Measurements from ENCODE around the gene LIG1. TPM values are rescaled to one million over a fixed set of nuclear protein-coding genes. Genes with fewer than 3 reads are reported as not detected.

The LIG1 gene
- total and polyA plus RNA-seq, 2 of the 13 experiments (the other 11 are each of a cell fraction or from before 2014, with no cell fraction given), result 20.1 to 64.4 TPM

- TF ChIP-seq, protein P1, sequence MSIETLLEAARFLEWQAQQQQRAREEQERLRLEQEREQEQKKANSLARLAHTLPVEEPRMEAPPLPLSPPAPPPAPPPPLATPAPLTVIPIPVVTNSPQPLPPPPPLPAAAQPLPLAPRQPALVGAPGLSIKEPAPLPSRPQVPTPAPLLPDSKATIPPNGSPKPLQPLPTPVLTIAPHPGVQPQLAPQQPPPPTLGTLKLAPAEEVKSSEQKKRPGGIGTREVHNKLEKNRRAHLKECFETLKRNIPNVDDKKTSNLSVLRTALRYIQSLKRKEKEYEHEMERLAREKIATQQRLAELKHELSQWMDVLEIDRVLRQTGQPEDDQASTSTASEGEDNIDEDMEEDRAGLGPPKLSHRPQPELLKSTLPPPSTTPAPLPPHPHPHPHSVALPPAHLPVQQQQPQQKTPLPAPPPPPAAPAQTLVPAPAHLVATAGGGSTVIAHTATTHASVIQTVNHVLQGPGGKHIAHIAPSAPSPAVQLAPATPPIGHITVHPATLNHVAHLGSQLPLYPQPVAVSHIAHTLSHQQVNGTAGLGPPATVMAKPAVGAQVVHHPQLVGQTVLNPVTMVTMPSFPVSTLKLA (IDR thresholded peaks at IDR 0.05), result no peak; the same call in 1 of the 2 replicates
- TF ChIP-seq HNRNPH1 (optimal IDR thresholded peaks at IDR 0.05; ENCODE audit: low read depth, low read length) (peak; percentile 42), ZNF891 (CRISPR knock-in tag; IDR thresholded peaks at IDR 0.05) (no peak), ZNF362 (CRISPR knock-in tag; IDR thresholded peaks at IDR 0.05; ENCODE audit: borderline replicate concordance) (no peak), MEF2D (CRISPR knock-in tag; IDR thresholded peaks at IDR 0.05) (no peak), JDP2 (CRISPR knock-in tag; IDR thresholded peaks at IDR 0.05; ENCODE audit: borderline replicate concordance) (no peak), U2AF1 (optimal IDR thresholded peaks at IDR 0.05; ENCODE audit: low read depth, low read length) (no peak), ZNF878 (CRISPR knock-in tag; IDR thresholded peaks at IDR 0.05) (peak; percentile 86; the same call in 1 of the 2 replicates), ZNF264 (CRISPR knock-in tag; IDR thresholded peaks at IDR 0.05) (no peak), SIX4 (CRISPR knock-in tag; IDR thresholded peaks at IDR 0.05) (no peak; the same call in 1 of the 2 replicates), ZNF30 (CRISPR knock-in tag; IDR thresholded peaks at IDR 0.05) (no peak), NFE2L1 (CRISPR knock-in tag; IDR thresholded peaks at IDR 0.05; ENCODE audit: borderline replicate concordance) (no peak), ZNF558 (CRISPR knock-in tag; IDR thresholded peaks at IDR 0.05; ENCODE audit: borderline replicate concordance) (no peak), ZNF331 (CRISPR knock-in tag; IDR thresholded peaks at IDR 0.05) (peak; percentile 61; the same call in 1 of the 2 replicates)
- TF ChIP-seq, protein P2, sequence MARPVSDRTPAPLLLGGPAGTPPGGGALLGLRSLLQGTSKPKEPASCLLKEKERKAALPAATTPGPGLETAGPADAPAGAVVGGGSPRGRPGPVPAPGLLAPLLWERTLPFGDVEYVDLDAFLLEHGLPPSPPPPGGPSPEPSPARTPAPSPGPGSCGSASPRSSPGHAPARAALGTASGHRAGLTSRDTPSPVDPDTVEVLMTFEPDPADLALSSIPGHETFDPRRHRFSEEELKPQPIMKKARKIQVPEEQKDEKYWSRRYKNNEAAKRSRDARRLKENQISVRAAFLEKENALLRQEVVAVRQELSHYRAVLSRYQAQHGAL (CRISPR knock-in tag; IDR thresholded peaks at IDR 0.05; ENCODE audit: not compliant biosample characterization), result no peak
- TF ChIP-seq, protein P3, sequence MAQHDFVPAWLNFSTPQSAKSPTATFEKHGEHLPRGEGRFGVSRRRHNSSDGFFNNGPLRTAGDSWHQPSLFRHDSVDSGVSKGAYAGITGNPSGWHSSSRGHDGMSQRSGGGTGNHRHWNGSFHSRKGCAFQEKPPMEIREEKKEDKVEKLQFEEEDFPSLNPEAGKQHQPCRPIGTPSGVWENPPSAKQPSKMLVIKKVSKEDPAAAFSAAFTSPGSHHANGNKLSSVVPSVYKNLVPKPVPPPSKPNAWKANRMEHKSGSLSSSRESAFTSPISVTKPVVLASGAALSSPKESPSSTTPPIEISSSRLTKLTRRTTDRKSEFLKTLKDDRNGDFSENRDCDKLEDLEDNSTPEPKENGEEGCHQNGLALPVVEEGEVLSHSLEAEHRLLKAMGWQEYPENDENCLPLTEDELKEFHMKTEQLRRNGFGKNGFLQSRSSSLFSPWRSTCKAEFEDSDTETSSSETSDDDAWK (CRISPR knock-in tag; IDR thresholded peaks at IDR 0.05), result no peak
- TF ChIP-seq, protein P4, sequence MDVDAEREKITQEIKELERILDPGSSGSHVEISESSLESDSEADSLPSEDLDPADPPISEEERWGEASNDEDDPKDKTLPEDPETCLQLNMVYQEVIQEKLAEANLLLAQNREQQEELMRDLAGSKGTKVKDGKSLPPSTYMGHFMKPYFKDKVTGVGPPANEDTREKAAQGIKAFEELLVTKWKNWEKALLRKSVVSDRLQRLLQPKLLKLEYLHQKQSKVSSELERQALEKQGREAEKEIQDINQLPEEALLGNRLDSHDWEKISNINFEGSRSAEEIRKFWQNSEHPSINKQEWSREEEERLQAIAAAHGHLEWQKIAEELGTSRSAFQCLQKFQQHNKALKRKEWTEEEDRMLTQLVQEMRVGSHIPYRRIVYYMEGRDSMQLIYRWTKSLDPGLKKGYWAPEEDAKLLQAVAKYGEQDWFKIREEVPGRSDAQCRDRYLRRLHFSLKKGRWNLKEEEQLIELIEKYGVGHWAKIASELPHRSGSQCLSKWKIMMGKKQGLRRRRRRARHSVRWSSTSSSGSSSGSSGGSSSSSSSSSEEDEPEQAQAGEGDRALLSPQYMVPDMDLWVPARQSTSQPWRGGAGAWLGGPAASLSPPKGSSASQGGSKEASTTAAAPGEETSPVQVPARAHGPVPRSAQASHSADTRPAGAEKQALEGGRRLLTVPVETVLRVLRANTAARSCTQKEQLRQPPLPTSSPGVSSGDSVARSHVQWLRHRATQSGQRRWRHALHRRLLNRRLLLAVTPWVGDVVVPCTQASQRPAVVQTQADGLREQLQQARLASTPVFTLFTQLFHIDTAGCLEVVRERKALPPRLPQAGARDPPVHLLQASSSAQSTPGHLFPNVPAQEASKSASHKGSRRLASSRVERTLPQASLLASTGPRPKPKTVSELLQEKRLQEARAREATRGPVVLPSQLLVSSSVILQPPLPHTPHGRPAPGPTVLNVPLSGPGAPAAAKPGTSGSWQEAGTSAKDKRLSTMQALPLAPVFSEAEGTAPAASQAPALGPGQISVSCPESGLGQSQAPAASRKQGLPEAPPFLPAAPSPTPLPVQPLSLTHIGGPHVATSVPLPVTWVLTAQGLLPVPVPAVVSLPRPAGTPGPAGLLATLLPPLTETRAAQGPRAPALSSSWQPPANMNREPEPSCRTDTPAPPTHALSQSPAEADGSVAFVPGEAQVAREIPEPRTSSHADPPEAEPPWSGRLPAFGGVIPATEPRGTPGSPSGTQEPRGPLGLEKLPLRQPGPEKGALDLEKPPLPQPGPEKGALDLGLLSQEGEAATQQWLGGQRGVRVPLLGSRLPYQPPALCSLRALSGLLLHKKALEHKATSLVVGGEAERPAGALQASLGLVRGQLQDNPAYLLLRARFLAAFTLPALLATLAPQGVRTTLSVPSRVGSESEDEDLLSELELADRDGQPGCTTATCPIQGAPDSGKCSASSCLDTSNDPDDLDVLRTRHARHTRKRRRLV (CRISPR knock-in tag; IDR thresholded peaks at IDR 0.05), result no peak
- TF ChIP-seq, protein P5, sequence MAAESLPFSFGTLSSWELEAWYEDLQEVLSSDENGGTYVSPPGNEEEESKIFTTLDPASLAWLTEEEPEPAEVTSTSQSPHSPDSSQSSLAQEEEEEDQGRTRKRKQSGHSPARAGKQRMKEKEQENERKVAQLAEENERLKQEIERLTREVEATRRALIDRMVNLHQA (CRISPR knock-in tag; IDR thresholded peaks at IDR 0.05), result no peak
Observed at GRCh38 chr19:48203794-48204628, 33.9 kb upstream of the LIG1 start (continued).
